A549 treated with AZD9567 at 1 μM for 4 hours (cell line): ENCODE results near the gene CISD1. TPM values are rescaled to one million over a fixed set of nuclear protein-coding genes. Genes with fewer than 3 reads are reported as not detected.

Source experiments
- total RNA-seq: library from RNA; stranded (reverse); fragments of 200-300 nt; extraction: Qiagen RNA extraction; gene quantifications from 5 replicates; pipeline ENCODE4 v1.2.3, GENCODE V29; 2022; ENCODE audit not compliant: insufficient read depth

The CISD1 gene
- total RNA-seq, result 58.0 to 60.9 TPM (median 58.7 TPM) in 5 replicates

GRCh38 chr10:58268946-58269781 is at the start of gene CISD1:
Gene CISD1 (plus strand): TSS chr10:58269162. CDS start chr10:58269274, 112 bp downstream.

GRCh38 chr10:58267713-58268453 is 1.1 kb upstream of the CISD1 start, which contains the start of gene IPMK:
Gene IPMK (minus strand): TSS chr10:58267894. CDS start chr10:58267611, 283 bp downstream.

GRCh38 chr10:58334817-58335305 is 65.9 kb downstream of the CISD1 start, which contains the start of gene UBE2D1:
Gene UBE2D1 (plus strand): TSS chr10:58335006. CDS start chr10:58335202, 196 bp downstream.

Other genes with a start within 250 kb of the CISD1 start
- gene IPMK, start 1.3 kb upstream of the CISD1 start, total RNA-seq, result 1.9 to 3.3 TPM (median 3.1 TPM) in 5 replicates
- gene UBE2D1, start 65.8 kb downstream of the CISD1 start, total RNA-seq, result 15.5 to 25.8 TPM (median 20.3 TPM) in 5 replicates
- 73.6 to 84.8 TPM (median 75.9 TPM) in 5 replicates for gene TFAM, start 116.2 kb downstream of the CISD1 start, total RNA-seq
- gene BICC1, start 243.7 kb downstream of the CISD1 start, total RNA-seq, result 16.9 to 31.2 TPM (median 18.5 TPM) in 5 replicates